Activated naive CD8-positive, alpha-beta T cell treated with anti-CD3 and anti-CD28 coated beads, Interleukin-2, amount 50 U/mL, for 16 hours (primary cell): ENCODE results near the gene TMEM220.
A peak's percentile ranks its signal among the peaks of the same experiment; 100 is the strongest.

Source experiments
- DNase-seq: peaks from one replicate; pipeline ENCODE4 v3.0.0-alpha.2; 2020; ENCODE audit warnings: low read depth, low spot score

The TMEM220 gene

DNA sequence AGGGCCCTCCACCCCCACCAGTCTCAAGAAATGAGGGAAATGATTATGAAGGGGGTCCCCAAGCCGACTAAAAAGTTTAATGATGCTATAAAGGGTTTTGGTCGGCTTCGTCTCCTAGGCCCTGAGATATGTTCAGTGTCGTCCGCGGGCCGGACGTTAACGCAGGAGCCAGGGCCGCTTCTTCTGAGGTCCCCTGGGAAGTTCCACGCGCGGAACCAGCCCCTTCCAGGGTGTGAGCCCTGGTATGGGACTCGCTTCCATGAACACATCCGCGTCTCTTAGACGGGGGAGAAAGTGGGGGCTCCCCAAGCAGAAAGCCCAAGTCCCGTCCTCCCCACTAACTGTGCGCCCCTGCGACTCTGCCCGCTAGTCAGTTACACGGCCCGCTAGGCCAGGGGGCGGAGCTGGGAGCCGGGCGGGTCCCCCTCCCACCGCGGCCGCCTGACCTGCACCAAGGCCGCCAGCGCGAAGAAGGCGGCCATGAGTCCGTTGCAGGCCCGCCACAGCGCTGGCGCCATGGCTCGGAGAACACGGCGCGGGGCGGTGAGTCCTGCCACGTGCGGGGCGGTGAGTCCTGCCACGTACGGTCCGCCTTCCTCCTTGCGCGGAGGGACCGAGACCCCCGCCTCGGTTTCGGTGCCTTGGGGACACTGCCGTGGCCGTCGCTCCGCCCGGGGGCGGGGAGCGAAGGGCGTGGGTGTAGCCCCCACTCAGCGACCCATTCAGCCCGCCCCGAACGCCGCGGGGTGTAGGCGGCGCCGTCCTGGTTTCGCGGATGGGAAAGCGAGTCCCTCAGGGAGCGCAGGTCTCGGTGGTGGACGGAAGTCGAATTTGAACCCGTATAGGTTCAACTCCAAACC is at the start of gene TMEM220:
Gene TMEM220 (minus strand): TSS at position 690 of the 860 bp plus-strand sequence. CDS start 172 bp downstream, at position 518.
- peak; percentile 12 for DNase-seq

DNA sequence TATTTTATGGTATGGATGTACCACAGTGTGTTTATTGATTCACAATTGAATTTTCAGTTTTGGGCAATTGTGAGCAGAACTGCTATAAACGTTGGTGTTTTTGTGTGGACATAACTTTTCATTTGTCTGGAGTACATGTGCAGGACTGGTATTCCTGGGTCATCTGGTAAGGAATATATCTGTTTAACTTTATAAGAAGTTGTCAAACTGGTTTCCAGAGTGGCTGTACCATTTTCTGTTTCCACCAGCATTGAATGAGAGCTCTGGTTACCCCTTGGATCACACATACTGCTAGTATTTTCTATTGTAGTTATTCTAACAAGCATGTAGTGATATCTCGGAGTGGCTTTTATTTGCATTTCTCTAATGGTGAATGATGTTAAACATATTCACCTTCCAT is 49.8 kb upstream of the TMEM220 start:
- no peak for DNase-seq

DNA sequence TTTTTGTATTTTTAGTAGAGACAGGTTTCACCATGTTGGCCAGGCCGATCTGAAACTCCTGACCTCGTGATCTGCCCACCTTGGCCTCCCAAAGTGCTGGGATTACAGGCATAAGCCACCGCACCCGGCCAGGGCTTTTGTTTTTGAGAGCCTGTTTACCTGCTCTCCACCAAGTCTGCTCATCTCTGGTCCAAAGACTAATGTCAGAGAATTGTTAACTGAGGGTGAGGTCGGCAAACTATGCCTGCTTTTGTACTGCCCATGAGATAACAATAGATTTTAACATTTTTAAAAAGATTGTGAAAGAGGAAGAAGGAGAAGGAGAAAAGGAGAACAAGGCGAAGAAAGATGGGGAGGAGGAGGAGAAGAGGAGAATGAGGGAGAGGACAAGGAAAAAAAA is 48.1 kb upstream of the TMEM220 start:
- no peak for DNase-seq

DNA sequence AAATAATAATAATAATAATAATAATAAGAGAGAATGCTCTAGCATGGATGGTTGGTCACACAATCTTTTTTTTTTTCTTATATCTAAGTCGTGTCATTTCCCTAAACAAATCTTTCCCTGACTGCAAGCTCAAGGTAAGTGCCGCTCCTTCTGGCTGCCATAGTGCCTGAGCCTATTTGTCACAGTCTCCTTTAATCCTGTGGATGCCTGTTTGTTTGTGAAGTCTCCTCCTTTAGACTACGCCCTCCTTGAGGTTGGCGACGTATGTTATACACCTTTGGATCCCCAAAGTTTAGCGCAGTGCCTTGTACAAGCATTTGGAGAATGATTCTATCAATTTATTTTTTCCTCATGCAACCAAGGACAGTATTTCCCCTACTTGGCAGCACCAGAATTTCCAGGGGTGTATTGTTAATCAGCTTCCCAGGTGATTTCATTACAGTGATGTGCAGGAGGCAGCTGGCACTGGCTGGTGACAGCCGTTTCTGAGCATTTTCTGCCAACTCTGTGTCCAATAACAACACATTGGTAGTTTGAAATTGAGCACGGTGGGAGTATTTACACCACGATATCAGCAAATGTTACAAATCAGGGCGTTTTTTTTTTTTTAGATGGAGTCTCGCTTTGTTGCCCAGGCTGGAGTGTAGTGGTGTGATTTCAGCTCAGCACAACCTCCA is 47.4 kb upstream of the TMEM220 start:
- DNase-seq, result no peak

DNA sequence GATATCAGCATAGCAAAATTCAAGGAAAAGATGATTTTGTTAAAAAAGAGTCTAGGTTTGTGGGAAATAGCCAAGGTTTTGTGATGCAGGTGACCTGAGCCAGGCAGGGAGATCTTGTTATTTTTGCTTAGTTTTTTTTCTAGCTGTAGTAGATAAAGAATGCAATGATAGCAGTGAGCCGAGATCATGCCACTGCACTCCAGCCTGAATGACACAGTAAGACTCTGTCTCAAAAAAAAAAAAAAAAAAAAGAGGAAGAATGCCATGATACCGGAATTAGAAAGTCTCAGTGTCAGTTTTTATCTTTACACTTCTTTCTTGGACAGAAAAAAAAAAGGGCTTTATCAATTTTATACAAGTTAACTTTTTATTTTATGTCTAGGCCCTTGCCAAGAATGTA is 46.6 kb upstream of the TMEM220 start:
- DNase-seq, result no peak

DNA sequence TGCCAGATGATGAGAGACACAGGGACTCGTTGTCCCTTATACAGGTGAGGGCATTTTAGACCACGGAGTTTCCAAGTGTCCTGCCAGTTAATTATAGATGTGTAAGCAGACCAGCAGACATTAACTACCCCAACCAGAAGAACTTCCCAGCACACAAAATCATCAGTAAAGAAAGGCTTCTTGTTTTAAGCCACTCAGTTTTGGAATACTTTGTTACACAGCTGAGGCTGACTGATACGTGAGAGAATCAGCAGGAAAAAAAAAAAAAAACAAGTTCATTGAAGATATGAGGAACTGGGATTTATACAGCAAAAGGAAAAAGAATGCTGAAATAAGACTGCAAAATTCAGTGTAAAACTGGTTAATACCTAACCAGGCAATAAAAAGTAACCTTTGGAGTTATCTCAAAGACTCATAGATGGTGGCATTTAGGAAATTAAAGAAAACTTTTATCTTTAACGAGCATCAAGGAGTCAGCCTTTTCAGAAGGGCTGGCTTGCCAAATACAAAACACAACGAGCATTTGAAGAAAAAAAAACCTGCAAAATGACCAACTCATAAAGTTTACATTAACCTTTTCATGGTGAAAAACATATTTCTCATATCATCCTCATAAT is 46.0 kb upstream of the TMEM220 start:
- no peak for DNase-seq

DNA sequence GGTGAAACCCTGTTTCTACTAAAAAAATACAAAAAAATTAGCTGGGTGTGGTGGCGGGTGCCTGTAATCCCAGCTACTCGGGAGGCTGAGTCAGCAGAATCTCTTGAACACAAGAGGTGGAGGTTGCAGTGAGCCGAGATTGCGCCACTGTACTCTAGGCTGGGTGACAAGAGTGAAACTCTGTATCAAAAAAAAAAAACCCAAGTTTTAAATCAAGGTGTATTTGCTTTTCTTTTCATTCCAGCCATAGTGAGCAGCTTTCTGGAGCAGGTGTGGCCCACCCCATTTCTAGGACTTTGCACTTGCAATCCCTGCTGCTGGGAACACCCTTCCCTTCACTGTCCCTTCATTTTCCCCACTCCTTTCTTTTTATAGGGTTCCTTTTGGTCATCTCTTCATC is 45.2 kb upstream of the TMEM220 start:
- DNase-seq, result no peak

DNA sequence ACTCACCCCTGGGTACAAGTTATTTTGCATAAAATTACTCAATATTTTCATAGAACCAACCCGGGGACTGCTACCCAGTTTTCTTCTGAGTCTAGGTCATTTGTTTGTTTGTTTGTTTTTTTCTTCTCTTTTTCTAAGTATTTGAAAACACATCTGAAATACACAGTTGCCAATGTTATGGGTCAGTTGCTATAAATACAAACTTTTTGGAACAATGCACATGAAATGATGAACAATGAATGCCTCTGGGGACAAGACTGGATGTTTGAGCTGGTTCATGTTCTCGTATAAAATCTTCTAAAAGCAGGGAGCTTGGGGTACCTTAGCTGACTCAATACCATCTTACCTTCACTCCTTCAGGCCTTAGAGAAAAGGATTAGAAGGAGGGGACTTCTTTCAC is 43.6 kb upstream of the TMEM220 start:
- no peak for DNase-seq

- DNase-seq, result no peak
Observed at GRCh38 chr17:10772425-10773380, 42.9 kb upstream of the TMEM220 start.

- DNase-seq, result no peak
Observed at GRCh38 chr17:10771148-10771547, 41.3 kb upstream of the TMEM220 start.

DNA sequence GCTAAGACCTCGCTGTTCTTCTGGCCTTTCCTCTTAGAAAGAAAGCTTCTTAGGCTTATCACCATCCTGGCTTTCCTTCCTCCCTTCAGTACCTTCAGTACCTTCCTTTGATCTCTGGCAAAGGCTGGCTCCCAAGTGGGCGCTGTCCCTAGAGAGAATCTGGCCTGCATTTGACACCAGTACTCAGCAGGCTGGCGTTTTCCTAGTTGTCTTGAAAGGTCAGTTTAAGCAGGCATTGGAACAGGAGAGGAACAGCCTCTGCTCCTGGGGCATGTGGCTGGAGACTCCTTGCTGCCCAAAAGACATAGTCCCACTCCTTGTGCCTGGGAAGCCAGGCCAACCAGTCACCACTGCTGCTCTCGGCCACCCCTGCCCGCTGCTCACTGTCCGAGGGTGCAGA is 40.0 kb upstream of the TMEM220 start:
- DNase-seq, result no peak

DNA sequence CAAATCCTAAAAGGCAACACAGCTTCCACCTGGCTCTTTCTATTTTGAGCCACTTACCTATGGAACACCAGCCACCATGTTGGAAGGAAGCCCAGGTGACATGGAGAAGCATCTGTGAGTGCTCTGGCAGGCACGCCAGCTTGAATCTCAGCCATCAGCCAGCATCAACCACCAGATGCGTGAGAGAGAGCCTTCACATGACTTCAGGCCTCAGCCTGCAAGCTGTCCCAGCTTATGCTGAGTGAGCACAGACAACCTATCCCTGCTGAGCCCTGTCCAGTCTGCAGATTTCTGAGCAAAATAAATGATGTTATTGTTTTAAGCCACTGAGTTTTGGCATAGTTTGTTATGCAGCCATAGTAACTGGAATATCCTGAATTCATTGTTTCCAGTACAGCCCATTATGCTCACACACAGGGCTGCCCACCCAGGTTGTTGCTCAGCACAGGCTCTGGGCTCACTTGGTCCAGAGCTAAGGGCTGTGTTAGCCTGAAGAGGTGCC is 39.0 kb upstream of the TMEM220 start:
- DNase-seq, result no peak

DNA sequence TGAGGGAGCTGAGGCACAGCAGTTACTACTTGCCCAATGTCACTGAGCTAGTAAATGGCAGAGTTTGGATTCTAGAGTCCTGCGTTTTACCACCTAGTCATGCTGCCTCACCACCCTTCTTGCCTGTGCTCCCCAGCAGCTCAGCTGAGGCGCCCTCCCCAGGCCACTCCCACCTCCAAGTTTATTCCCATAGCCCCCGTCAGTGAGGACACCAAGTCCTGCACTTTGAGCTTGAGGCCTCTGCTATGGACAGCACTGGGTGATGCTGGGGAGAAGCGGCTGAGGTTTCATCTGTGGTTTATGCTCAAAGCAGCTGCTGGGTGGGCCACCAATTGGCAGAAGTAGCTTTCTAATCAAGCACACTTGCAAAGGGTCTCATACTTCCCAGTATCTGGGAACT is 37.4 kb upstream of the TMEM220 start:
- no peak for DNase-seq

DNA sequence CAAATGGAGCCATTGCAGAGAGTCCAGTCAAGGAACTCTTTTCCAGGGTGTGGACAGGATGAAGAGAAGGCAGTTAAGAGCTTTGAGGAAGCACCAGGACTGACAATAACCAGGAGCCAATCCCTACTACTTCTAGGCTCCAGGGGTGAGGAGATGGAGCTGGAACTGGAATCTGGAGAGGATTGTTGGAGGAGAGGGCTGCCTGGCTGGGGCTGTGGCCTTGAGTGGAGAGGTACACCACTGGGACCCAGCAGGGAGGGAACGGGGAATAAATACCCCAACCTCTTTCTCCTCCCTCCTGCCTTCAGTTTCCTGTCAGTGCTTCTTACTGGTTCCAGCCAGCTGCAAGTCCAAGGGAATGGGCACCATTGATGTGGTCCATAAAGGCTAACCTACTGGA is 32.2 kb upstream of the TMEM220 start:
- DNase-seq, result no peak

GRCh38 chr17:10761281-10761680 is 31.5 kb upstream of the TMEM220 start:
- no peak for DNase-seq

- no peak for DNase-seq
Observed at GRCh38 chr17:10758062-10758461, 28.2 kb upstream of the TMEM220 start.

GRCh38 chr17:10757647-10758046 is 27.8 kb upstream of the TMEM220 start:
- no peak for DNase-seq

DNA sequence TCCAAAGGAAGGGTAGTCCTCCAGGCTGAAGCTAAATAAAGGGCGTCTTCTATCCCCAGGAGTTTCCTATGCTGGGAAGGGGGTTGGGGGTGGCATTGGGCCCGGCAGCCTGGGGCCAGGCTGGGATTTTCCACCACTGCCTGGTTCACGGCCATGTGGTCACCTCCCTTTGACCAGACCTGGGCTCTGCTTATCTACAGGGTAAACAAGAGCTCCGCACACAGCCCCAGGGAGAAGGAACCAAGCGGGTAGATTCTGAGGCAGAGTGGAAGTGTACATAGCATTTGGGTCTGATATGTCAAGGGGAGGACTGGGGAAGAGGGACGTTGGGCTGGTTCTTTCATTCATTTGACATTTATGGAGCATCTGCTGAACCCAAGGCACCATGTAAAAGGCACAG is 27.2 kb upstream of the TMEM220 start:
- DNase-seq, result no peak

- DNase-seq, result no peak
Observed at GRCh38 chr17:10756619-10757018, 26.8 kb upstream of the TMEM220 start.

DNA sequence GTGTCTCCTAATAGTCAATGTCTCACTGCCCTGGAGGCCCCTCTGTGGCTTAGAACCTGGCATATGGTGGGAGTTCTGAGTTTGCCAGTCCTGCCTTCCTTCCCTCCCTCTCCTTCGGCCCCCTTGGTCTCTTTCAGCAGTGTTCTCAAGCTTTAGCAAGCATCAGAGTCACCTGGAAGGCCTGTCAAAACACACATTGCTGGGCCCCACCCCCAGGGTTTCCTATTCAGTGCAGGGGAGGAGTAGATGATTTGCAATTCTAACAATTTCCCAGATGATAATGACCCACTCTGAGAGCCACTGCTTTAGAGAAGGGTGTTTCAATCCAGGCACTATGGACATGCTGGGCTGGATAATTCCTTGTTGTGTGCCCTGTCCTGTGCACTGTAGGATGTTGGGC is 26.4 kb upstream of the TMEM220 start:
- DNase-seq, result no peak

DNA sequence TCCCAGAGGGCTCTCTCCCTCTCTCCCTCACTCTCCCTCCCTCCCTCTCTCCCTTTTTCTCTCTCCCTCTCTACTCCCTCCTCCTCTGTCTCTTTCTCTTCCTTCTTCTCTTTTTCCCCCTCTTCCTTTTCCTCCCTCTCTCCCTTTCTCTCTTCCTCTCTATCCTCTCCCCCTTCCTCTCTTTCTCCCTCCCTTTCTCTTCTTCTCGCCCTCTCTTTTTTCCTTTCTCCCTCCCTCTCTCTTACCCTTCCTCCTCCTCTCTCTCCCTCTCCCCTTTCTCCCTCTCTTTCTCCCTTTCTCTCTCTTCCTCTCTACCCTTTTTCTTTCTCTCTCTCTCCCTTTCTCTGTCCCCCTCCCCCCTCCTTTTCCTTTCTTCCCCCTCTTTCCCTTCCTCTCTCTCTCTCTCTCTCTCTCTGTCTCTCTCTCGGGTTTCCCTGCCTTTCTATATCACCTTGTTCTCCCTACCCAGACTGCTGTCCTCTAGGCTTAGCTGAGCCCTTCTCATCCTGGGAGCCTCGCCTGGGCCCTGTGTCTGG is 25.8 kb upstream of the TMEM220 start:
- no peak for DNase-seq
